ENCODE data around the gene ASB18. TPM values are rescaled to one million over a fixed set of nuclear protein-coding genes. Genes with fewer than 3 reads are reported as not detected.

ASB18 gene
- total and polyA plus RNA-seq, 4 donors: not detected

- WGBS: 61% methylated on average over 8 of the region's 8 CpGs
These were observed 7.7 kb downstream of the ASB18 start for GRCh38 chr2:236256366-236256985.

More at GRCh38 chr2:236256366-236256985, 7.7 kb downstream of the ASB18 start:
- Histone ChIP-seq H3K9ac (ENCODE audit: low read depth in 1 of 2, low read length in 2 of 2) (no peak overlapping the region), H3K9me3 (ENCODE audit: control insufficient read depth in 4 of 4, low read length in 3 of 4) (no peaks in the 10 kb centered on the region), H3K27ac (ENCODE audit: low read depth in 1 of 2, low read length in 2 of 2) (no peak overlapping the region), H3K36me3 (ENCODE audit: control insufficient read depth in 4 of 4, insufficient read depth in 3 of 4, low read depth in 1 of 4, low read length in 3 of 4) (no peaks in the 10 kb centered on the region), H3K4me1 (ENCODE audit: control insufficient read depth in 4 of 4, insufficient read depth in 4 of 4, low read length in 3 of 4) (no peaks in the 10 kb centered on the region), H3K4me3 (ENCODE audit: low read depth in 1 of 3, low read length in 3 of 3) (no peak overlapping the region), H3K27me3 (ENCODE audit: control insufficient read depth in 4 of 4, insufficient read depth in 4 of 4, low read length in 3 of 4) (peaks cover 0 to 3% (median under 1%) of the 10 kb centered on the region in 4 donors)
- no peak for TF ChIP-seq YY1 (IDR thresholded peaks at IDR 0.05)
- no peak for TF ChIP-seq RAD21 (IDR thresholded peaks at IDR 0.05)
- no peak for TF ChIP-seq HNF4A (conservative IDR thresholded peaks at IDR 0.05)
- no peak for TF ChIP-seq EGR1 (IDR thresholded peaks at IDR 0.05; ENCODE audit: low read depth in 2 of 2)
- no peak for TF ChIP-seq RXRA (IDR thresholded peaks at IDR 0.05)
- no peak for TF ChIP-seq MAX (IDR thresholded peaks at IDR 0.05)
- TF ChIP-seq NR2F2 (IDR thresholded peaks at IDR 0.05): no peak
- TF ChIP-seq SP1 (IDR thresholded peaks at IDR 0.05): no peak
- no peak for TF ChIP-seq GABPA (IDR thresholded peaks at IDR 0.05 in 1 of 2, conservative IDR thresholded peaks at IDR 0.05 in 1 of 2)
- no peak for TF ChIP-seq ZBTB33 (IDR thresholded peaks at IDR 0.05)
- no peak for TF ChIP-seq FOXA2 (IDR thresholded peaks at IDR 0.05)
- no peak for TF ChIP-seq TAF1 (conservative IDR thresholded peaks at IDR 0.05)
- no peak for TF ChIP-seq CTCF (IDR thresholded peaks at IDR 0.05; ENCODE audit: low read depth, low read length, missing input control)
- no peak for TF ChIP-seq HNF4G (IDR thresholded peaks at IDR 0.05)
- no peak for TF ChIP-seq REST (IDR thresholded peaks at IDR 0.05)
- TF ChIP-seq JUND (IDR thresholded peaks at IDR 0.05): no peak
- TF ChIP-seq FOXA1 (IDR thresholded peaks at IDR 0.05): no peak
- no peak for TF ChIP-seq ATF3 (IDR thresholded peaks at IDR 0.05)
- no peak for DNase-seq (ENCODE audit: low spot score)
